GM23338 (cell line): ENCODE data around the gene SLC29A2.

ENCODE experiments used
- CREB1 ChIP-seq: fragments of 250-450 bp; sonication (Bioruptor Pico); IDR thresholded peaks from 2 replicates; pipeline ENCODE4 v1.5.0; 2020; ENCODE audit warnings: low read depth, mild to moderate bottlenecking, moderate library complexity
- CTCF ChIP-seq, 2 experiments: fragments of 200-600 bp in 1 of 2; sonication (generic) in 1 of 2; conservative IDR thresholded peaks; 2 replicates each; pipeline versions ENCODE4 v1.5.1 to v1.6.1; 2016 to 2017; ENCODE audit warnings: antibody characterized with exemption in 2 of 2, low read depth in 2 of 2, mild to moderate bottlenecking in 2 of 2, moderate library complexity in 1 of 2
- ETS1 ChIP-seq: IDR thresholded peaks from 2 replicates; pipeline ENCODE4 v1.6.1; 2016; ENCODE audit warnings: antibody characterized with exemption
- EZH2 ChIP-seq: fragments of 200-600 bp; sonication (generic); IDR thresholded peaks from one replicate; pipeline ENCODE4 v1.8.0; 2017; ENCODE audit warnings: antibody characterized with exemption, mild to moderate bottlenecking, low read depth; ENCODE audit not compliant: unreplicated experiment
- EZH2phosphoT487 ChIP-seq: fragments of 200-600 bp; sonication (generic); IDR thresholded peaks from one replicate; pipeline ENCODE4 v1.8.1; 2018; ENCODE audit warnings: antibody characterized with exemption; ENCODE audit not compliant: unreplicated experiment
- JUNB ChIP-seq: IDR thresholded peaks from one replicate; pipeline ENCODE4 v1.6.1; 2016; ENCODE audit warnings: antibody characterized with exemption; ENCODE audit not compliant: unreplicated experiment
- NANOG ChIP-seq: IDR thresholded peaks from 2 replicates; pipeline ENCODE4 v1.6.1; 2016; ENCODE audit warnings: antibody characterized with exemption, borderline replicate concordance
- POLR2AphosphoS5 ChIP-seq: IDR thresholded peaks from 2 replicates; pipeline ENCODE4 v1.6.1; 2016; ENCODE audit warnings: antibody characterized with exemption, low read depth
- REST ChIP-seq: IDR thresholded peaks from one replicate; pipeline ENCODE4 v1.6.1; 2018; ENCODE audit warnings: antibody characterized with exemption; ENCODE audit not compliant: unreplicated experiment
- STAT1 ChIP-seq: IDR thresholded peaks from one replicate; pipeline ENCODE4 v1.6.1; 2016; ENCODE audit warnings: antibody characterized with exemption; ENCODE audit not compliant: unreplicated experiment
- ZNF114 ChIP-seq: fragments of 250-450 bp; sonication (Bioruptor Pico); IDR thresholded peaks from 2 replicates; pipeline ENCODE4 v1.5.0; 2020; ENCODE audit warnings: mild to moderate bottlenecking, moderate library complexity
- ZNF331 ChIP-seq: fragments of 250-450 bp; sonication (Bioruptor Pico); IDR thresholded peaks from 2 replicates; pipeline ENCODE4 v1.5.0; 2020; ENCODE audit warnings: low read depth, mild to moderate bottlenecking, moderate library complexity

- TF ChIP-seq CTCF (conservative IDR thresholded peaks at IDR 0.05; ENCODE audit: low read depth in 2 of 2) (peak; percentile 99 to 100), POLR2AphosphoS5 (no peak), EZH2phosphoT487 (no peak), REST (peak; percentile 49), EZH2 (no peak), CREB1 (CRISPR knock-in tag) (peak; percentile 86), ZNF114 (CRISPR knock-in tag) (no peak), ZNF331 (CRISPR knock-in tag) (no peak), NANOG (peak; percentile 18; the same call in 1 of the 2 replicates), JUNB (no peak), ETS1 (no peak), STAT1 (no peak)
These were observed 37.1 kb upstream of the SLC29A2 start for GRCh38 chr11:66408488-66409214.
